Prostate gland (tissue), 2 donors: Measurements from ENCODE around the gene BLOC1S1.

Experiments
- CTCF ChIP-seq, 4 experiments: fragments of 200-600 bp in 2 of 4; fragments of 450-650 bp in 2 of 4; sonication (generic) in 2 of 4; IDR thresholded peaks; 1 replicate in 3 of 4; 2 replicates in 1 of 4; pipeline ENCODE4 v1.5.1; 2016 to 2019; ENCODE audit warnings: antibody characterized with exemption in 4 of 4, mild to moderate bottlenecking in 2 of 4, moderate library complexity in 2 of 4
- POLR2AphosphoS5 ChIP-seq: sonication (generic); formaldehyde crosslinking; IDR thresholded peaks from one replicate; pipeline ENCODE4 v1.6.1; 2017; ENCODE audit warnings: antibody characterized with exemption

GRCh38 chr12:55762646-55763045 is 46.8 kb downstream of the BLOC1S1 start:
- TF ChIP-seq POLR2AphosphoS5: no peak
- TF ChIP-seq CTCF (IDR thresholded peaks at IDR 0.05): no peak
